WTC11 (cell line): ENCODE results near the gene TMEM132E.

Source experiments
- ETV6 ChIP-seq: sonication (generic); formaldehyde crosslinking; IDR thresholded peaks from 2 replicates; pipeline ENCODE4 v1.8.1; 2022; ENCODE audit warnings: mild to moderate bottlenecking, missing genetic modification reagents
- TF ChIP-seq, protein P1 (sequence below): sonication (generic); formaldehyde crosslinking; IDR thresholded peaks from 2 replicates; pipeline ENCODE4 v1.8.0; 2022; ENCODE audit warnings: mild to moderate bottlenecking, missing genetic modification reagents
- TF ChIP-seq, protein P2 (sequence below): sonication (generic); formaldehyde crosslinking; IDR thresholded peaks from 2 replicates; pipeline ENCODE4 v1.8.1; 2023; ENCODE audit warnings: mild to moderate bottlenecking, missing genetic modification reagents

DNA sequence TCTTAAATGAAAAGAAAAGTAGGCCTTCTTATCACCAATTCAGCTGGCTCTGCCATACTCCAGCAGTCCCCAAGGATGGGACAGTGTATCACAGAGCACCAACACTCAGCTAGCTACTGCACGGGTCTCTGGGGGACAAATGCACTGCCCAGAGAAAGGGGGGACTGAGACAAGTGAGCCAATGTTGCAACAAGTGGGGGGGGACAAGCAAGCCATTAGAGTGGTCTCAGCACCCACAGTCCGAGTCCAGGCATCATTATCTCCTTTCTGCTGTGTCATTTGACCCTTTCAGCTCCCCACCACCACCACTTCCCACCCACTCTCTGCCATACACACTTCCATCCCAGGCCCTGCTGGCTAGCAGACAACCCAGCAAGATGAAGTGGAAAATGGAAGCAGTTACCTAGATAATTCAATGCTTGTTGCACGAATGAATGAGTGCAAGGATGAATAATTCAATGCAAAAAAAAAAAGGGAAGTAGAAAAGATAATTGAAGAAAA, 7.0 kb downstream of the TMEM132E start:
- no peak for TF ChIP-seq ETV6
- TF ChIP-seq, protein P1, sequence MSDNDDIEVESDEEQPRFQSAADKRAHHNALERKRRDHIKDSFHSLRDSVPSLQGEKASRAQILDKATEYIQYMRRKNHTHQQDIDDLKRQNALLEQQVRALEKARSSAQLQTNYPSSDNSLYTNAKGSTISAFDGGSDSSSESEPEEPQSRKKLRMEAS (CRISPR knock-in tag) = no peak
- TF ChIP-seq, protein P2, sequence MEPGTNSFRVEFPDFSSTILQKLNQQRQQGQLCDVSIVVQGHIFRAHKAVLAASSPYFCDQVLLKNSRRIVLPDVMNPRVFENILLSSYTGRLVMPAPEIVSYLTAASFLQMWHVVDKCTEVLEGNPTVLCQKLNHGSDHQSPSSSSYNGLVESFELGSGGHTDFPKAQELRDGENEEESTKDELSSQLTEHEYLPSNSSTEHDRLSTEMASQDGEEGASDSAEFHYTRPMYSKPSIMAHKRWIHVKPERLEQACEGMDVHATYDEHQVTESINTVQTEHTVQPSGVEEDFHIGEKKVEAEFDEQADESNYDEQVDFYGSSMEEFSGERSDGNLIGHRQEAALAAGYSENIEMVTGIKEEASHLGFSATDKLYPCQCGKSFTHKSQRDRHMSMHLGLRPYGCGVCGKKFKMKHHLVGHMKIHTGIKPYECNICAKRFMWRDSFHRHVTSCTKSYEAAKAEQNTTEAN (CRISPR knock-in tag) = no peak
